Astrocyte (in vitro differentiated cells and primary cell): ENCODE results near the gene ERO1B.

Experiments used
- EZH2 ChIP-seq: IDR thresholded peaks from 2 replicates; pipeline ENCODE4 v1.6.1; 2012; ENCODE audit warnings: mild to moderate bottlenecking, low read length, inconsistent platforms; ENCODE audit not compliant: insufficient read depth
- TF ChIP-seq, protein P1 (sequence below): IDR thresholded peaks from 2 replicates; pipeline ENCODE4 v1.5.1; 2011; ENCODE audit warnings: low read depth, mild to moderate bottlenecking, inconsistent platforms, low read length, moderate library complexity; ENCODE audit not compliant: insufficient read depth

DNA sequence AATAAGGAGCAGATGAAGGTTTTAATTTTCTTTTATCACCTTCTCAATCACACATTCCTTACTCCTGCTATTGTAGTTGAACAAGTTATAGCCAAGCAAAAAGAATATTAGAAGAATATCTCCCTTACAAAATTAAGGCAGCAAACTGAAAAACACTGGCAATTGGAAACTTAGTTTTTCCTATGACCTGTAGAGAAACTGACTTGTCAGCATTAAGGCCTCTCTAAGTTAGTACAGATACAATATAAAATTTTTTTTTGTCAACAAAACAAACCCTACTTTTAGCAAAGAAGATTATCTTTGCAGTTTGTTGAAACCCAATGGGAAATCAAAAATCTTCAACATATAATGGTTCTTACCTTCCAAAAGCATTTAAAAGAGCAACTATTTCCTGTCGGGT lies 61.3 kb downstream of the ERO1B start:
- TF ChIP-seq, protein P1, sequence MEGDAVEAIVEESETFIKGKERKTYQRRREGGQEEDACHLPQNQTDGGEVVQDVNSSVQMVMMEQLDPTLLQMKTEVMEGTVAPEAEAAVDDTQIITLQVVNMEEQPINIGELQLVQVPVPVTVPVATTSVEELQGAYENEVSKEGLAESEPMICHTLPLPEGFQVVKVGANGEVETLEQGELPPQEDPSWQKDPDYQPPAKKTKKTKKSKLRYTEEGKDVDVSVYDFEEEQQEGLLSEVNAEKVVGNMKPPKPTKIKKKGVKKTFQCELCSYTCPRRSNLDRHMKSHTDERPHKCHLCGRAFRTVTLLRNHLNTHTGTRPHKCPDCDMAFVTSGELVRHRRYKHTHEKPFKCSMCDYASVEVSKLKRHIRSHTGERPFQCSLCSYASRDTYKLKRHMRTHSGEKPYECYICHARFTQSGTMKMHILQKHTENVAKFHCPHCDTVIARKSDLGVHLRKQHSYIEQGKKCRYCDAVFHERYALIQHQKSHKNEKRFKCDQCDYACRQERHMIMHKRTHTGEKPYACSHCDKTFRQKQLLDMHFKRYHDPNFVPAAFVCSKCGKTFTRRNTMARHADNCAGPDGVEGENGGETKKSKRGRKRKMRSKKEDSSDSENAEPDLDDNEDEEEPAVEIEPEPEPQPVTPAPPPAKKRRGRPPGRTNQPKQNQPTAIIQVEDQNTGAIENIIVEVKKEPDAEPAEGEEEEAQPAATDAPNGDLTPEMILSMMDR, result no peak
- no peak for TF ChIP-seq EZH2
